Urothelium cell line (cell line): ENCODE data around the gene FMN1.
A peak's percentile ranks its signal among the peaks of the same experiment; 100 is the strongest.

Source experiments
- DNase-seq: peaks from one replicate; pipeline ENCODE4 v3.0.0; 2011; ENCODE audit warnings: low spot score, mixed read lengths
- FAIRE-seq: peaks from 2 replicates; lab custom pipeline; 2011; peaks lifted over from hg19 to GRCh38; lab: Jason Lieb, UNC

FMN1 gene

DNA sequence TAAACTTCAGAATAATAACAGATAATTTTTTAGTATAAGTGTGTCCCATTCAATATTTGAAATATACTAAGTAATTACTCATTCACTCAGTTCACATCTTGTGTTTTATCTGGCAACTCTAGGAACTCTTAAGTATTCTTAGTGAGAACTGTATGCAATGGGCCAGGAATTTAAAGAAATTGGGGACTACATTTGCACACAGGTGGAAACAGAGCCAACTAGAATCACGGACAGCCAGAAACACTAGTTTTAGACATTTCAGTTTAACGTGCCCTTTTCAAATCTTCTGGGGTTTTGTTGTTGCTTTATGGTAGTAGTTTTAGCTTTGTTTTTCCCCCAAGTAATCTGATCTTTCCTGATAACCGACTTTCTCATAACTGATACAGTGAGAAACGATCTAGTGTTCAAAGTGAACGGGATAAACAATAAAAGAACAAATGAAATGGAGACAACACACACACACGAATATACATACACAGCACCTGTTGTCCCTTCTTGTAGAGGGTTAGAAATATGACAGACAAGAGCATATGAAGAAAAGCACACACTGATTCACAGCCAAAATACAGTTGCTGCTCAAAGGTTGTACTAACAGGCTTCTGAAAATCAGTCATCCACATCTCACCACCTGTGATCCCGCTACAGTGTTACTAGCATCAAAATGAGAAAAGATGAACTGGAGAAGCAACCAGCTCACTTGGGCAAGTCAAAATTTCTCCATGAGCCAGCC lies 167.0 kb downstream of the FMN1 start:
- no peak for FAIRE-seq
- DNase-seq: no peak

DNA sequence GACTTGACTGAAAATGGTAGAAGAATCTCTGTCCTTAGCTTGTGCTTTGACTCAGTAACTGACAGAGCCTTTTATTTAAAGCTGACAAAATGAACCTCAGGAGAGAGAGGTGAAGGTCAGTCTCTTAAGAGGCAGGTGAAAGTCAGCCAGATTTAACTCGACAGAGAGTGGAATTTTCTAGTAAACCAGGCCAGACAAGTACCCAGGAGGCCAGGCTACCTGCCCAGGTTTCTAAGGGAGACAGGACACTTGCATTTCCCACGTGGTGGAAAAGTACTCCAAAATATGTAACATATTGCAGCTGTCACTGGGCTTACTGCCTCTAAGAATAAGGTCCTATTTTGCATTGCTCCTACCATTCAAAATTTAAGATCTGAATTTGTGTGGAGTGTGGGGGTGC lies 167.9 kb downstream of the FMN1 start:
- DNase-seq (no peak), FAIRE-seq (no peak)

DNA sequence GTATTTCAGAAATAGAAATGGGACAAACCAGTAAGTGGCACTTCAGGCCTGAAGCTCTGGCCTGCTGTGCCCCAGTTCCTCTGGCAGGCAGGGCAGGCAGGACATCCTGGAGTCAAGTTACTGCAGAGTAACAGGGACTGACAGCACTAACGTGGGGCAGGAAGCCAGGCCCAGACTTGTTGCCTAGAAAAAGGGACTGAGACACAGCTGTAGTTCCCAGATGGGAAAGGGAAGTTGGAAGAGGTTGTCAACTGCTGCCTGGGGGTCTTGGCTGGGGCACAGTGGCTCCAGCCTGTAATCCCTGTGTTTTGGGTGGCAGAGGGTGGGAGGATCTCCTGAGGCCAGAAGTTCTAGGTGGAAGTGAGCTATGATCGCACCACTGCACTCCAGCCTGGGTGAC lies 171.9 kb downstream of the FMN1 start:
- DNase-seq (peak; percentile 48), FAIRE-seq (no peak)

DNA sequence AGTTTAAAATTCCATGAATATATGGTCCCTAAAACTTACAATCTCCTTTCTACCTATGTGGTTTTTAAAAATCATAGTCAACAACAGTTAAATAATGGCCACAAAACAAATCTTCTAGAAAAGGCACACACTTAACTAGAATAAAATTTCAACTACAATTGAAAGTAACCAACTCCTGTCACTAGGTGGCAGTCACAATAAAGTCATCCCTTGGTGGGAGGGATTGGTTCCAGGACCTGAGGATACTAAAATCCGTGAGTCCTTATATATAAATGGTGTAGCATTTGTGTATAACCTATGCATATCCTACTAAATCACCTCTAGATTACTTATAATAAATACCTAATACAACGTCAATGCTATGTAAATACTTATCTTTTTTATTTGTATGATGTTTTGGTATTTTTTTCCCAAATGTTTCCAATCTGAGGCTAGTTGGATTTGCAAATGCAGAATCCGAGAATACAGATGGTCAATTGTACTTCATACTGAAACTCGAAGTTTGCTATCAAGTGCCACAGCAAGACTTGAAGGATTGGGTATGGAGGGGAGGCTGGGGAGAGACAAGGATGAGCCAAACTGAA lies 172.6 kb downstream of the FMN1 start:
- no peak for FAIRE-seq
- DNase-seq: peak; percentile 60

DNA sequence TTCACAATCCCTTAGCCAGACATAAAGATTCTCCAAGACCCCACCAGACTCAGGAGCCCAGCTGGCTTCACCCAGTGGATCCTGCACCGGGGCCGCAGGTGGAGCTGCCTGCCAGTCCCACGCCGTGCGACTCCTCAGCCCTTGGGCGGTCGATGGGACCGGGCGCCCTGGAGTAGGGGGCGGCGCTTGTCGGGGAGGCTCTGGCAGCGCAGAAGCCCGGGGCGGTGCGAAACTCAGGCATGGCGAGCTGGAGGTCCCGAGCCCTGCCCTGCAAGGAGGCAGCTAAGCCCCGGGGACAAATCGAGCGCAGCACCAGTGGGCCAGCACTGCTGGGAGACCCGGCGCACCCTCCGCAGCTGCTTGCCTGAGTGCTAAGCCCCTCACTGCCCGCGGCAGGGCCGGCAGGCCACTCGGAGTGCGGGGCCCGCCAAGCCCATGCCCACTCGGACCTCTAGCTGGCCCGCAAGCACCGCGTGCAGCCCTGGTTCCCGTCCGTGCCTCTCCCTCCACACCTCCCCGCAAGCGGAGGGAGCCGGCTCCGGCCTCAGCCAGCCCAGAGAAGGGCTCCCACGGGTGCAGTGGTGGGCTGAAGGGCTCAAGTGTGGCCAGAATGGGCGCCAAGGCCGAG lies 175.0 kb downstream of the FMN1 start:
- FAIRE-seq (no peak), DNase-seq (no peak)

DNA sequence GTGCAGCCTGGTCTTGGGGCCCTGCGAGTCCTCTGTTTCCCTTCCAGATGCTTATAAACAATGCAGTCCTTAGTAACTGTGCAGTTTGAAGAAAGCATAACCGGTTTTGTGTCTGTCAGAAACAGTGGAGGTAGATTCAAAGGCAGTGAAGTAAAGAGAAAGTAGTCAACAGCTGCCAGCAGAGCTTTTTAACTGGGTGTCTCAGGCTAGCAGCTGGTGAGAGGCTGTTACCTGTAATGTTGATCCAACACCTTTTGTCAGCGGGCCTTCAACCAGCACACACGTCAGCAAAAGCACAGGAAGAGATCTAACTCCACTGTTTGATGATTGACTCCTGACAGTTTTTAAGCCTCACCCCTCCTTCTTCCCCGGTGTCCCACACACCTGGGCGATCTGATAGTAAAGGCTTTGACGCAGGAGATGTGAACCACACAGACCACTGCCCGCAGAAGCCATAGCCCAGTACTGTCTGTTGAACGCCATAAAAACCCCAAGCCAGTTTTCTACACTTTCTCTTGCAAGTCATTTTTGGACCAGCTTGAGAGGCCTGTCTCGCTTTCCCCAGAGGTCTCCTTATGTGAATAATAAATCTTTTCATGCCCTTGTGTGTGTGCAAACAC lies 178.0 kb downstream of the FMN1 start:
- no peak for FAIRE-seq
- DNase-seq: no peak

DNA sequence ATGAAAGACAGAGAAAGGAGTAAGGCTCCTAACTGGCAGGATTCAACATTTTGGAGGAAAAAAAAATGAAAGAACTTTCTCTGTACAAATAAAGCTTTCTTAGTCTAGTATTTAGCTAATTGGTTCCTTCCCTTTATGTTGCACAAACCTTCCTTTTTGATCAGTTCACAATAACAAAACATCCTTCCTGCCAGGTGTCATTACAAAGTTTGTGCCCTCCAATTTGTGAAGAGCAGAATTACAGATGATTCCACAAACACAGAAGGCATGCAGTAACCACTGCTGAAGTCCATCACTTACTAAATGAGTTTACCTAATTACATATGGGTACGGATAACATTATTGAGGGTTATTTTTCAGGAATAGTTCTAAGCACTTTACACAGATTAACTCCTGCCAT lies 179.9 kb downstream of the FMN1 start:
- FAIRE-seq: no peak
- no peak for DNase-seq

DNA sequence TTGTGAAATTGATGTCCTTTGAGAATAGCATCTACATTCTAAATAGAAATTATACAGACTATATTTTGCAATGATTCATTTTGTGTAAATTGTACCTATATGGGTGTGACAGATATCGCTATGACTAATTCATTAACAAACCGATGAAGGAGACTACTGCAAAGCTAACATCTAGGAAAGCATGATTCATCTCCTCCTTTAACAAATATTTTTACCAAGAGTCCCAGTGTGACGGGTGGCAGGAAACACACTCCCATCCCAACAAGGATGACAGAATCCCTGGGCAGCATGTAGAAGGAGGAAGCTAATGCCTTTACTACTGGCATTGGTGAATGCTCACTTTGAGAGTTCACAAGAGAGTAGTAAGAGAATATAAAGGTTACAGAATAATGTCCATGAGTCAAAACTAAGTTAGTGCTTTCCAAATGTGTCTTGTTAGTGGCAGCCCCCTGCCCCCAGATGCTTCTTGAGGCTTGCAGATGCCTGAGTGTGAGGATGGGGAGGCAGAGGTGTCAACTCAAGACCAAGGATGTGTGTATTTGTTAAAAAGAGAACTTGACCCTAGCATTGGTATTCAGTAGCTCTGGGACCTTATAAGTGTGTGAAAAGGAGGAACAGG lies 180.6 kb downstream of the FMN1 start:
- FAIRE-seq: no peak
- DNase-seq: peak; percentile 72

DNA sequence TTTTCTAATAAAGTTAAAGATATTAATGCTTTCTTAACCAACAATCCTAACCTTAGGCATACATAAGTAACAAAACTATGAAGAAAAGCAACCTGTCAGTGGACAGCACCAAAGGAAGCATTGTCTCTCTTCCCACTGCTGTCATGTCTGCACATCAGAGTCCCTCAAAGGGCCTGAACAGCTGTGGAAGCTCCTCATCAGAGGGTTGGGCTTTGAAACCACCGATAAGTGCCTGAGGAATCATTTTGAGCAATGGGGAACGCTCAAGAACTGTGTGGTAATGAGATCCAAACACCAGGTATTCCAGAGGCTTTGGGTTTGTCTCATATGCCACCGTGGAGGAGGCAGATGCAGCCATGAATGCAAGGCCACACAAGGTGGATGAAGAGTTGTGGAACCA lies 182.5 kb downstream of the FMN1 start:
- DNase-seq (no peak), FAIRE-seq (no peak)

DNA sequence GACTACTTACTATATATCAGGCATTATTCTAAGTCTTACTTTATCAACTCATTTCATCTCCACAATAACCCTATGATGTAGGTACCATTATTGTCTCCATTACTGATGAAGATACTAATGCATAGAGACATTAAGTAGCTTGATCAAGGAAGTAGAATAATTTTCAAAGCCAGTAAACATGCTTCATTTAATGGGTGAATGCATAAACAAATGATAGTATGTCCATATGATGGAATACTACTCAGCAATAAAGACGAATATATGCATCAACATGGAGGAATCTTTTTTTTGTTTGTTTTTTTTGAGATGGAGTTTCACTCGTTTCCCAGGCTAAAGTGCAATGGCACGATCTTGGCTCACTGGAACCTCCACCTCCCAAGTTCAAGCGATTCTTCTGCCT lies 184.9 kb downstream of the FMN1 start:
- DNase-seq (no peak), FAIRE-seq (no peak)

DNA sequence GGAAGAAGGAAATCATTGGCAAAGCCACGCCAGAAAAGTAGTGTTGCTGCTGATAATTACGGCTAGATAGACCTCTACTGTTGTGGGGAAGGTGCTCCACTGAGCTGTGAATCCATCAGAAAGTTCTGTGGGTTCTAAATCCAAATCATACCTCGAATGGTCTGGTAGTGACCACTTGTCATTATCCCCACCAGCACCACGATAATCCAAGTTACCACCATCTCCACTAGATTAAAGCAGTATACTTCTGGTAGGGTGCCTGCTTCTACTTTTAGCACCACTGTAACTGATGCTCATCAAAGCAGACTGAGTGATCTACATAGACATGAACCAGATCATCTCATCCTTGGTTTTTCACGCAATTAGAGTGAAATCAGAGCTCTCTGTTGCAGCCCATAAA lies 185.5 kb downstream of the FMN1 start:
- FAIRE-seq: no peak

DNA sequence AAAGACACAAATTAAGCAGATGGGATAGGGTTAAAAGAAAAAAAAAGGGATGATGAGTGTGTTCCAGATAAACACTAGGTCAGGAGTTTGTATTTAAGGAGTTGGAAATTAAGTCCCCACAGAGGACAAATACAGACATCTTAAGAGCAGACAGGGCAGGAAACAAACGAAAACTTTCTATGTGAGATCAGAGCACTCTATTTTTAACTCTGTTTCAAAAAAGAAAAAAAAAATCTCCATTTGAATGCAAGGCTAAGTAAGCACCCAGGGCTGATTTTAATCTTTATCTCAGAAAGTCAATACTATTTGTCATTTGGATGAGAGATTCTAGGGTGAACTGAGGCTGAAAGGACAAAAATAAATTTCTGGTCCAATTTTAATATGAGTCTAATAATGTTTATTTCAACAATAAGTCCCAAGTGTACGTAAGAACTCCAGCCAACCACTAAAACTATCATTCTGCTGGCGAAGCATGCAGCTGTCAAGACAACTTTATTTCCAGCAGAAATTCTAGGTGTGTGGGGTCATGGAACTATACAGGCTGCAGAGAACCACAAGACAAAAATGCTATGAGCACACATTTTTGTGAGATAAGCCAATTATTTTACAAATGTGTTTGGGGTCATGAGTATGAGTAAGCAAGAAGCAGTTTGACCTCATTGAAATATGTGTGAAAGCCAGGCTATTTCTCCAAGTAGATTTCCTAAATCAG lies 186.1 kb downstream of the FMN1 start:
- DNase-seq: peak; percentile 23
- FAIRE-seq: no peak

More for the DNA sequence above, 185.5 kb downstream of the FMN1 start:
- no peak for DNase-seq

DNA sequence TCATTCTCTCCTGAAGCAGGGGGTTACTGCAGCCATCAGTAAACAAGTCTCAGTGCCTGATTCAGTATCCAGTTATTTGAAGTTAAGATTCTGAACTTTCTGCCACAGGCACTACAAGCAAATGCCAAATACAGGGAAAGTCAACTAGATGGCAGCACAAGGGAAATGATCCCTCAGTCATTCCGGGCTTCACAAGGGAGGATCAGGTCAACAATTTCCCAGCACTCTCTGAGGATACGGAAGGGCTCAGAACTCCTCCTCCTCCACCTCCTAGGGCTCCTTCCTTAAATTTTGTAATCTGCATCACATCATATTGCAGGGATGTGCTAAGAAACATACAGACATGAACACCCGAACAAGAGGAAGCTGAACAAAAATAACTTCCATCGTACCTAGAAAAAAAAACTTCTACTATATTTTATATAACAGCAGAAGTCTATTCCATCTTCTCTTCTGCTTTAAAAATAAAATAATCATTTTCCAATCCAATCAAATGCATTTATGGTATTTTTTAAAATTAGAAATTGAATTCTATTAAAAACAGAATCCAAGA lies 187.1 kb downstream of the FMN1 start:
- no peak for FAIRE-seq

DNA sequence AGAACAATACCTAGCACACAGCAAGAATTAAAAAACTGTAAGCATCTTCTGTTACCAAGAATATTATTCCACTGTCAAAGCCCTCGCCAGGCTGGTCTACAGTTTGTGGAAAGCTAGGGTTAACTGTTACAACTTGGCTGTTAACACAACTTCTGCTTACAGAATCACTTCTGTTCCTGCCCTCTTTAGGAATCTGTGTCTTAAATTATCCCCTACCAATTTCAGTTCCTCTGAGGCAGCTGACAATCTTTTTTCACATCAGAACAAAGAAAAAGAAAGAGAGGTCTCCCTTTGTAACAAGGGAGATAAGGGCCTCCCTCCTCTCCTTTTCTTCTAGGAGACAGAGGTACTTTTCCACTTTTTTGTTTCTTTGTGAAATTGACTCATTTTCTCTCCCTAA lies 188.9 kb downstream of the FMN1 start:
- FAIRE-seq (no peak), DNase-seq (no peak)

More for the DNA sequence above, 187.1 kb downstream of the FMN1 start:
- DNase-seq: peak; percentile 57

DNA sequence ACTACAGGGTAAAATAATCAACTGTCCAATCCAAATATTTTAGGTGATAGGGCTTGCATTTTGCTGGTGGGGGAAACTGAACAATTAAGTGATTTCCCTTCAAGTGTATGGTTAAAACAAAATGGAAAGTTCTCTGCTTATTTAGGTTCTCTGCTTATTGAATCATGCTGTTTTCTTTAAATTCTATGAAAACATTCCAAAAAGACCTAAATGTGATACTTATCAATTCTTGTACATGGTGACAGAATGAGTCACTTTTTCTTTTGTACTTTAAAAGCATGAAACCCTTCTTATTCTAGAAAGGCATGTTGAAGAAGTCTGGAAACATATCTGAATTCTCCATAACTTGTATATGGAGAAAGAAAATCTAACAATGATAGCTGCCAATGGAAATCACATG lies 192.6 kb downstream of the FMN1 start:
- DNase-seq (no peak), FAIRE-seq (no peak)

DNA sequence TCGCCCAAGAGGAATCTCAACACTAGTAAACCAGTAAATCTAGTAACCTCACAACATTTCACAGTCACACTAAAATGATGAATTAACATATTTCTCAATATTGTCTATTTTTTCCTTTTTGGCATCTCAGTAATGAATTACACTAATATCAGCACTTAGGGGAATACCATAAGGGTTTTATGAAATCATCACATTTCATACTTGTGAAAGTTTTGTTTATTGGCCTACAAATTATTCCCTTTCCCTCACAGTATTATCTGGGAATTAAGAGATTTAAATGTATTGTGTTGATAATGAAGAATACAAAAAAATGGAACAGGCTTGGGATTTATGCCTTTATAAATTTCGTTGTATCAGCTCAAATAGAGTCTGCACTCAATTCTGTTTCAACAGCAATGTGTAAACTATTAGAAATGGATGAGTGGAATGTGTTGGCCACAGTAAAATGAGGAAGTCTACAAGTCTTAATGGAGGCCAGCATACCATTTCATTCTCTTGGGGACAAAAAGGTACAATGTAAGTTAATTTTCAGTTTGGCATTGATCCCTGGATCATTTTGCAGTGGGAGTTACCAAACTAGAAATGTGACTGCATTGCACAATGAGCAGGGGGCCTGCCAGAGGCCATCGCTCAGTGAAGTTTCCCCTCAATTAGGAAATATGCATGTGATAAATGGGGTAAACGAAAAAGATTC lies 195.4 kb downstream of the FMN1 start:
- FAIRE-seq: no peak
- DNase-seq: no peak

DNA sequence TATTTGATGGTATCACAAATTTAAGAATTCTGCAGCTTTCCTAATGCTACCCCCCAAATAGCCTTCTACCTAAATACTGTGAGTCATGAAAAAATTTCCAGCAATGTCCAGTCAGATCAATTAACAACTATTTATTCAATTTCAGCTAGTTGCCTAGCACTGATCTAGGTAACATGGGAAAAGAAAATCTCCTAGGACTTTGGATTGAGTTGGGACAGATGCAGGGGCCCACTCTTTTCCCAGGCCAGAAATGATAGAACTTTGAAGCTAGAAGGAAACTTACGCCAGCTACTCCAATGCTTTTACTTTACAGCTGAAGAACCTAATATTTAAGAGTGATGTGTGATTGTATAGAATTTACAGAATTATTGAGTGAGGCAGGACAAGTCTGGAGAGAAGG lies 196.3 kb downstream of the FMN1 start:
- DNase-seq (no peak), FAIRE-seq (no peak)

DNA sequence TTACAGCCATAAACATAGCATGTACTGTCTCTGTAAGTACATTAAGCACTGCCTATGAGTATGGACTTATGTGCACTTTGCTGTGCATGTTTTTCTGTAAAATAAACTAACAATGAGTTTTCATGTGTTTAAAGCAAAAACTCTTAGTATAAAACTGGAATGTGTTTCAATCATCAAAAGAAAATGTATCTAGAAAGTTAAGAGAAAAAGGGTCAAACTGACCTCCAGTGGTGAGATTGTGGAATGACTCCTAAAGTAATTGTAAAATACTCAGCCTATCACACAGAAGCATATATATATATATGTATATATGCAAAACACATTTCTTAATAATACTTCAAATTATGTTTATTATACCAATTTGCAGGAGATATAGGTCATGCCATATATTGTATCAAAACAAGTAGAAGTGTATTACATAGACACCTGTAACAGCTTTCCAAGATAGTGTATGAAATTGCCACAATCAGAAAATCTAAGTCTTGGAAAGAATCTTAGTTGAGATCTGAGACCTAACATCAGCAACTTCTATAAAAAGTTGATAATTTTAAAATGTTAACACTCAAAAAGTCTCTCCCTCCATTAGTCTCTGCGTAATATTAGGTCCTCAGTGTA lies 199.6 kb downstream of the FMN1 start:
- DNase-seq (peak; percentile 14), FAIRE-seq (no peak)

DNA sequence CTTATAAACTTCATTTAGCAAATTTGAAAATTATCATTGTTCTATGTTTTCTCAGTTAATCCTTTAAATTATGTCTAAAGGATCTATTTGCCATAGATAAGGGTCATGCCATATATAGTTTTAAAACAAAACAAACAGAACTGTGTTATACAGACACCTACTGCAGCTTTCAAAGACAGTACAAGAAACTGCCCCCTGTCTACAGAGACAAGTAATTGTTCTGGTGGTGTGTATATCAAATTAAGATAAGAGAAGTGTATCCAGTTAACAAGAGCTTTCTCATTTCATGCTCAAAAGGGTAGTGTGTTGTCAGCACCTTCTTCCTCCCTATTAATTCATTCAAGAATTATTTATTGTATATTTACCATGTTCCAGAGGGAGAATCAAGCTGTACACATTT lies 201.2 kb downstream of the FMN1 start:
- FAIRE-seq: no peak
- DNase-seq: no peak
